HG03135 (cell line): ENCODE results near the gene LNX2.

Experiments used
- ATAC-seq: cut with Tn5 transposase; IDR thresholded peaks from one replicate; pipeline ENCODE4 v1.9.1; 2021; ENCODE audit warnings: mild to moderate bottlenecking, moderate library complexity; ENCODE audit not compliant: unreplicated experiment

The LNX2 gene

DNA sequence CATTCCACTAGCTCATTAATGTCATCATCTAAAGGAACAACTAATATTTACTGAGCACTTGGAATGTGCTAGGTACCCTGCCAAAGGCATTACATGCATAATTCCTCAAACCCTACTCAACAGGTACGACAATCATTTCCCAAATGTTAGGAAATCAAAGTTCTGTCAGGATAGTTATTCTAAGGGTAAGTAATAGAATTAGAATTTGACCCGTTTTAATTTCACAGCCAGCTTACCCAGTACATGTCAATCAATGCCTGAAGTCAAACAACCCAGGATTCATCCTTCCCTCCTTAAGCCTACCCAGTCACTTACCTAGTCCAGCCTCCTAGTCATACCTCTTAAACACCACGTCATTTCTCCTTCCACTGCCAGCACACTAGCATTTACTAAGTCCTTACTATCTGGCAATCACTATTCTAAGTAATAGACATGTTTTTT, 2.4 kb downstream of the LNX2 start:
- no peak for ATAC-seq

DNA sequence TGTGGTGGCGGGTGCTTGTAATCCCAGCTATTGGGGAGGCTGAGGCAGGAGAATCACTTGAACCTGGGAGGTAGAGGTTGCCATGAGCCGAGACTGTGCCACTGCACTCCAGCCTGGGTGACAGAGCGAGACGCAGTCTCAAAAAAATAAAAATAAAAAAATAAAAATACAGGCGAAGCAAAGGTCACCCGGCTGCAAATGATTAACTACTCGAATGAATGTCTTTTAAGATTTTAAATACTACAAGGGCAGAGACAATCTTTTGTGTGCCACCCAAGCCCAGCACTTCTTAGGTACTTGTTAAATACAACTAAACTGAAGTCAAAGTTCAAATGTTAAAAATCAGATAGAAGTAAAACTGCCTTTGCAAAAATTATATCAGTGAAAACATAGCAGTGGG, 6.7 kb downstream of the LNX2 start:
- no peak for ATAC-seq

DNA sequence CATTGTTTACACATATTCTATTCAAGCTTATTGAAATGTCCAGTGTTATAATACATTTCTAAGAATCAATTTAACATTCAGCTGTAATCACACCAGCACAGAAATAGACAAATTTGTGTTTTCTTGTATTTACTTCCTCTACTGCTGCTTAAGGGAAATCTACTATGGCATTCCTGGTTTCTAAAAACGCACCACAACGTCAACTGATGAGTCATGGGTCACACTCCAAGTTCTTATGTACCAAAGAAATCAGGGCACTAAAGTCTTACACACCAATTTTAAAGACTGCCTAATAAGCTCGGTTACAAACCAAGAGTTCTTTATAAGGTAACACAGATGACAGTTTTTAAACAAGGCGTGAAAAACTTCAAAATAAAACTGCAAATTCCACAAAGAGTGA, 13.2 kb downstream of the LNX2 start:
- no peak for ATAC-seq

DNA sequence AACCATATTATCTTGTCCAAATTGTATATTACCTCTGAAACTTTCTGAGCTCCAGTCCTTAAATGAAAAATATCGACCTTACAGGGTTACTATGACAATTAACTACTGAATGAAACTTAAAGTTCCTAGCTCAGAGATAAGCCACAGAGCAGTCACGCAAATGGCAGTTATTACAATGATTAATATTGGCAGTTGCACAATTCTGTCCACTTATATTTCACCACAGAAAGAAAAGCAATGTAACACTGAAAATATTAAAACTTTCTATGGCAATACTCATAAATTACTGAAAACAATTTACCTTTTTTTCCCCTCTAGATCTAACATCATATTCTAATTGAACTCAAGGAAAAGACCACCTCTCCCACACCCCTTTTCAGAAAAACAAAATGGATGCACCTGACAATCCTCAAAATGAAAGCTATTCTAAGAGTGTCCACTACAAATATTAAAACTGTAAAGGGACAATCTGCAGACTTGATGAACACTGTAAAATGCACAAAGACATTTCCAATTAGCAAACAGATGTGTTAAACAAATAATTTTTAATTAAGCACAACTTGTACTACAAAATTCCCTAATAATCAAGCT, 14.6 kb downstream of the LNX2 start:
- ATAC-seq: no peak

DNA sequence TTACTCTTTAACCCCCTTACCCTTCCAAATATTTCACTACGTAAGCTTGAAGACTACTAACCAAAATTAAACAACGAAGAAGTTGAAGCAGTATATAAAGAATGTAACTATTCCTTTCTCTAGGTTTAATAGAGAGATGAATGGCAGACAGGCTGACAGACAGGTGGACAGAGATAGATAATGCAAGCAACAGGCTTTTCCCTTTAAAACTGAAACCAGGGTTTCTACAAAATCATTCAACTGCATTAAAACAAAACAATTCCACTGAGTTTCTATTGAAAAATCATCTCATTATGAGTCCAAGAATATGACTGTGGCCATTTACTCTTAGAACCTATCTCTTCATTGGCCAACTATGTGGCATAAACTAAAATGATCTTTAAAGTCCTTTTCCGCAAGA, 15.2 kb downstream of the LNX2 start:
- ATAC-seq: no peak

DNA sequence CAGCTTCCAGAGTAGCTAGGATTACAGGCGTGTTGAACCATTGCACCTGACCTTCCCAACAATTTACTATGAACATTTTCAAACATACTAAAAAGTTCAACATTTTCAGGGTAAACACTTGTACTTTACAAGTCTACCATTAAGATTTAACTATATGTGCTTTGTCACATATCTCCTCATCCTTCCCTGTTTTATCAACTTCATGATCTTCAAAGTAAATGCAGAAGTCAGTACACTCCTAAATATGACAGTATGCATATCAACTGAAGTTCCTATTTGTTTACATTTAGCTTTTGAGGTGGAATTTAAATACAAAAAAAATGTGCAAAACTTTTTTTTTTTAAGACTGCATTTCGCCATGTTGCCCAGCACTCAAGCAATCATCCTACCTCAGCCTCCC, 18.5 kb downstream of the LNX2 start:
- ATAC-seq: no peak

DNA sequence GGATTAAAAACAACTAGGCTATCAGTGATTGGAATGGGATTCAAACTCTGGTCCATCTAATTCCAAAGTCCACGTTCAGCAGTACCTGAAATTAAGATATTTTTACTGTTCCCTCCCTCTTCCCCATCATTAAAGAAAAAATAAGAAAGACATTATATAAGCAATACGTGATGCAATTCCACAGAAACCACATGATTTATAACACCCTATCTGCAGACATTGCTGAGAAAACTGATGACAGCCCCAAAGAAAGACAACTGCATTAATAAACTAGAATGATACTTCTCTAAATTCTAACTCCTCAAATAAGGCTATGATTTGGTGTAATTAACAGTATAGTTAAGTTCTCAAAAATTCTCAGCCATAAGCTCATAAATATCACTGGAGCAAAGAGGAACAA, 19.1 kb downstream of the LNX2 start:
- no peak for ATAC-seq

DNA sequence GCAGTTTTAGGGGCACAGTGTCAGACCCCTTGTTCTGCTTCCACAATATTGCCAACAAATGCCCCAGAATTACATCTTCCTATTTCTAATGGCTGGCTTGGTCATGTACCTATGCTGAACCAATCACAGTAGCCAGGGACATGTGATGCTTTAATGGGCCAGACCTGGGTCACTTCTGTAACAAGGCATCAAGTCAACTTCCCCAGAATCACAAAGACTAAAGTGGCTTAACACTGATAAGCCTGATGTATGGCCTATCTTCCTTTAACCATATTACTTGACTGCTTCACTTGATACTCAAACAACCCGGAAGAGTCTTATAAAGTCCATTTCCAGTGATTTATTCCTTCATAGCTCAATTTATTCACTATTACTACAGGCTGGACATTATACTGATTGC, 19.6 kb downstream of the LNX2 start:
- no peak for ATAC-seq

DNA sequence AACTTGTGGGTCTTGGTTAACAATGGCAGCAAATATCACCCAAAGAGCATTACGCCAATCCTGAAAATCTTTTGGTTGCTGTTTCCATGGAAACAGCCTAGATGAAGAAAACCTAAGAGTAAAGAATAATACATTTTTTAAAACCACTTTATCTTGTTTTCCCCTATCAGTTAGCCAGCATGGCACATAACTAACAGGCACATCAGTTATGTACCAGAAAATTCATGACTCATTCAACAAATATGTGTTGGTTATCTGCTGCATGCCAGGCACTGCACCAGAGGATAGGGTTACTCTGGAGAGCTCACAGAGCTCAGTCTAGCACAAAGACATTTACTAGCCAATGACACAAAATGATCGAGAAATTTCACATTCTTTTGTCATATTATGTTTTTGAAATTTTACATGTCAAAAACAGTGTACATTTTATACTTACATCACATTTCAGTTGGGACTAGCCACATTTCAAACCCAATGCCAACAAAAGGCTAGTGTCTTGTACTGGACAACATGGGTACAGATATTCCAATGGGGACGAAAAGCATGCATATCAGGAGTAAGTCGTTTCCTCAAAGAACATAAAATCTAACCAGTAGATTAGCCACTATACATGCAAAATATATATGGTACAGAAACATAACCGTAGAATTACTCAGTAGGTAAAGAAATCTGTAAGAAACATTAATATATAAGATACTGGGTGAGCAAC, 20.3 kb downstream of the LNX2 start:
- ATAC-seq: no peak

DNA sequence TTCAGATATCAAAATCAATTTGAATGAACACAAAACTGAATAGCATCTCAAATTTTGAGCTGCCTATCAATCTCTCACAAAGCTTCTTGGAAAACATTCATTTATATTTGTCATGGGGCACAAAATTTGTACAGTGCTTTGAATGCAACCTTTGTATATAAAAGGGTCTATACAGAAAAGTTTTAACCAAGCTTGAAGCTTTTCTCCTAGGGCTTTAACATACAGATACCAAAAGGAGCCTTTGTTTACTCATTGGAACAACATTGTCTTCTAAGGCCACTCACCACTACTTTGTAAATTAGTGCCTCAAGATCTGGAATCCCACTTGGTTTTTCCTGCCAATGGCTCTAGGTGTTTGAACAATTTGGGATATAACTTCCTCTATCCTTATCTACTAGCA, 21.2 kb downstream of the LNX2 start:
- no peak for ATAC-seq

DNA sequence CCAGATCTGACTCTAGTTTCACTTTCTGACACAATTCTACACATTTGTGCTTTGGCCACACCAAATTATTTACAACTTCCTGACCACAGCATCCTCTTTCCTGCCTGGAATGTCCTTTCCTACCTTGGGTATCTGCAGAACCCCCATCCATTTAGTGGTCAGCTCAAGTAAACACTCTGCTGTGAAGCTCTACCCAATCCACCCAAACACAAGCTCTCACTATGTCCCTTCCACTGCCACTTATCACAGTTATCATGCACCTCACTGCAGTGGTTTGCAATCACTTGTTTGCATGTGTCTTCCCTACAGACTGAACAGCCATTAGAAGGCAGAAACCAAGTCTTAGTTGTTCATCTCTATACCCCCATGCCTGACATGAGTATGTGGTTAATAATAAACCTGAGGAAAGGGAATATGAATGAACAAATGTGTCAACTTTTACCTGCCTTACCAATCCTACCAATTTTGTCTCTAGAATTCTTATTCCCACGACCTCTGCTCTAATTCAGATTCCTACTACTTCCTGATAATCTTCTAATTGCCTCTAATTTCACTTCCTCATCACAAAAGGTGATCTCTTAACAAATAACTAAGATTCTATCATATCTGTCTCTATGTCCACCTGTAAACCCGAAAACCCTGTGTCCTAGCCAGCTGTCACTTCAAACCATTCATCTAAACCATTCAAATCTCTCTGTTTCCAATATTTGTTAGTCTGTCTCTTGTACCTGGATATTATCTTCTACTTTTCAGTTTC, 25.1 kb downstream of the LNX2 start:
- no peak for ATAC-seq

DNA sequence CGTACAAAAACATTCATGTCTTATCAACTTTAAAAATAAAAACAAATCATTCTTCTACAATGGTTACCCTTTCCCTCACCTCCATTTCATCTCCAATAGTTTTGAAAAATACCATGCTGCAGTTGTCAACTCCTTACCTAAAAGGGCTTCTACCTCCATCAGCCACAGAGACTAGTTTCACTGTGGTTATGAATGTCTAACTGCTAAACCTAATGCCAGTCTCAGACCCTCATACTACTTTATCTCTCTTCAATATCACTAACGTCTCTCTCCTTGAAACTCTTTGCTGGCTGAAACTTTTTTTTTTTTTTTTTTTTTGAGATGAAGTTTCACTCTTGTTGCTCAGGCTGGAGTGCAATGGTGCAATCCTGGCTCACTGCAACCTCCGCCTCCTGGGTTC, 27.1 kb downstream of the LNX2 start:
- ATAC-seq: no peak

DNA sequence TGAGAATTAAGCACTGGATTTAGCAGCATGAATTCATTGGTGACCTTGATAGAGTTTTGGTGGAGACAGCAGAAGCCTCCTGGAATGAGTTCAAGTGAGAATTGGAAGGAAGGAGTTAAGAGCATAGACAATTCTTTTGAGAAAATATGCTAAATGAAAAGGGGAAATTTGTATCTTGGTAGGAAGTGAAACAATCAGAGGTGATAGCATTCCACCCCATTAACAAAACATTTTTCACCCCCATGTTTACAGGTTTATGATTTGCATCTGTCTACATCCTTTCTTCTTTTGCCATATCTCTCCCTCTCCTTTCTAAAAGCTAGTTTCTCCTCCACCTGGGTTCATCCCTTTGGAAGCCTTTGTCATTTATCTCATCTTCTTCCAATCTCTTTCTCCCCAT, 27.5 kb downstream of the LNX2 start:
- no peak for ATAC-seq

DNA sequence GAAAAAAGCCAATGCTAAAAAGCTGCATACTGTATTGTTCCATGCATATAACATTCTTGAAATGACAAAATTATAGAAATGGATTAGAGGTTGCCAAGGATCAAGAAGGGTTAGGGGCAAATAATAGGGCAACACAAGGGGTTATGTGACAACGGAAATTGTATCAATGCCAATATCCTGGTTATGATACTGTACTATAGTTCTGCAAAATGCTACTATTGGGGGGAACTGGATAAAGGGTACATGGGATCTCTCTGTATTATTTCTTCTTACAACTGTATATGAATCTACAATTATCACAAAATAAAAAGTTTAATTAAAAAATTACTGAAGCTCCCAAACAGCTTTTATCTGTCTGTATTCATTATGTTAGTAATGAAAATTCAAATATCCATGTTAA, 31.9 kb downstream of the LNX2 start:
- no peak for ATAC-seq

DNA sequence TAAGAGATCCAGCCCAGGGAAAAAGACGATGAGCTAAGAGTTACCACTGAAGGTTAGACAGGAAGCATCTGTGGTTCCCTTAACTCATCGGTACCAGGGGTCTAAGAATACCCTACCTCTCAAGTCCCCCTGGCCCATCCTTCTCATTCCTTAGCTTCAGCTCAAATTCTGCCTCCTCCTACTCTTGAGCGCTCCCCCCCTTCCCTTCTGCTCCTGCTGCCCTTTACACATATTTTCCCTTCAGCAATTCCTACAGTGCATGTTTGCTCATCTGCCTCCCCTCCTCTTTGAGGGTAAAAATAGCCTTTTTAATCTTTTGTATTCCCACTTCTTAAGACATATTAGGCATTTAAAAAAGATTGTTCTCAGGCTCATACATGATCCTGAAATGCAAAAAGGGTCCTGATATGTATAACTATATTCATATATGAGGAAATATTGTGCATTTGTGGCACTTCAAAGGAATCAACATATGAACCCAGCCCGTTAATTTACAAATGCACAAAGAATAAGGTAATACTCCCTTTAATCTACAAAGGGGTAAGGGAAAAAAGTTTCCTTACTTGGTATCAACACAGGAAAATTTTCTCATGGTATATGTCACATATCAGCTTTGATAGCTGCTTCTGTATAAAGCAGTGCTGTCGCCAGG, 33.1 kb downstream of the LNX2 start:
- ATAC-seq: no peak

DNA sequence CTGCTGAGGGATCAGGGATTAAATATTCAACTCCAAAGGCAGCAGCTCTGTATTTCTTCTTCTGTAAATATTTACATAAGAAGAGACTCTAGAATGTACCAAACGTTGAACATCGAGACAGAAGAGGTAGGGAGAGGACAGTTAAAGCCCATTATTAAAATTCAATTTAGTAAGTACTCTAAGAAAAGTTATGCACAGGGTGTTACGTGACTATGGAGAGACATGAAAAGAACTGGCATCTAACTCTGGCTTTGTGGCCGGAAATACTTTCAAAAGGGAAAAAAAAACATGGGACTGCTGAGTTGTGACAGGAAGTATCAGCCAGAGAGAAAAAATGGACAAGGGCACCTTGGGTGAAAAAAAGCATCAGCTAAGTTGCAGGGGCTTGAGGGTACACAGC, 36.7 kb downstream of the LNX2 start:
- ATAC-seq: no peak

DNA sequence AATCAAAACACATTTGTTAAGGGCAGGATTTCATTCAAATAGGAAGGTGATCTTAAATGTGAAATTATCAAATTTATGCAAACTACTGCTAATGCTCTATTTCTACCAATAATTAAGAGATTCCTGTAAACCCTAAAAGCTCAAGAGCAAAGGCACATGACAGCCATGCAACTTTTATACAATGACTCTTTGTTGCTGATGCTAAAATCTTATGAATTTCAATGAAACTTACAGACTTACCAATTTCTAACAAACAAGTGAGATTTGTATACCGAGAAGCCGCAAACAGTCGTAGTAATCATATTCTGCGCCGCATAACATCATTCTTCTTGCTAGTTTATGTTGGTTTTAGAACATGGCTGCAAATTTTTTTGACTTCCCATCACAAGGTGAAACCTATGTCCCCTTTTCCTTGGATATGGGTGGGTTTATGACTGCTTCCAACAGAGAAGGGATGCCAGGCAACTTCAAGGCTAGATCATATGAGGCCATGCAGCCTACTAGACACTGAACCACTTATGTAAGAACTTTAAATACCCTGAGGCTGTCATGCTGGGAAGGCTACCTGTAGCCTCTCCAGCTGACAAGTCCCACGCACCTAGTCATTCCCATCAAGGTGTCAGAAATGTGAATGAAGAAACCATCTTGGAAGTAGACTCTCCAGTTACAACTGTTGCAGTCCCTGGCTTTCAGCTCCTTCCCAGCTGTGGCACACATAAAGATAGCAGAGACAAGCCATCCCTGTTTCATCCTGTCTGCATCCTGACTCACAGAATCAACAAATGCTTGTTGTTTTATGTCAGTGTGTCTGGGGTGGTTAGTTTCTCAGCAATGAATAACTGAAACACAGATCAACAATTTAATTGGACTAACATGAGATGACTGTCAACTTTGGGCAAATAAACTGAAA, 42.0 kb downstream of the LNX2 start:
- no peak for ATAC-seq

DNA sequence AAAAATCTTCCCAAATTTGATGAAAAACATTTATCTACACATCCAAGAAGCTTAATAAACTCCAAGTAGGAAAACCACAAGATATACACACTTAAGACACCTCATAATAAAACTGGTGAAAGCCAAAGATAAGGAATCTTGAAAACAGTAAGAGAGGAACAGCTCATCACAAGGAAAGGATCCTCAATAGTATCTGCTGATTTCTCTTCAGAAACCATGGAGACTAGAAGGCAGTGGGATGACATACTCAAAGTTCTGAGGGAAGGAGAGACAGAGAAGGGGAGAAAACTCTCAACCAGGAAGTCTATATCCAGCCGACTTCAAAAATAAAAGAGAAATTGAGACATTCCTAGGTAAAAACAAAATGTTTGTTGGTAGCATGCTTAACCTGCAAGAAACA, 45.7 kb downstream of the LNX2 start:
- no peak for ATAC-seq

DNA sequence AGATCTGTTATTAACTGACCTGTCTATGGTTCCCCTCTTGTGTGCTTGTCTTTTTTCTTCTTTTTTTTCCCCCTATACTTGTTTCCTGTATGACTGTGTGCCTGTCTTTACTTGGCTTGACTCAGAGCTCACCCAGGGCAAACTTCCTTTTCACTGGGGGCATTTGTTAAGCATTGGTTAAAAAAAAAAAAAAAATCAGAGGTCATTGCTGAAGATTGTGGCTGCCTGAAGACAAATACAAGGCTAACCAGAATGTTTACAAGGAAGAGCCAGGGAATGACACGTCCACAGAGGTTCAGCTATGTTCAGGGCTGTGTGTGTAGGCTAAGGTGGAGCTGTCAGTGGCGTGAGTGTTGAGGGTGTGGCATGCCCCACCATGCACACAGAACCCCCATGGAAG, 47.1 kb downstream of the LNX2 start:
- ATAC-seq: no peak

DNA sequence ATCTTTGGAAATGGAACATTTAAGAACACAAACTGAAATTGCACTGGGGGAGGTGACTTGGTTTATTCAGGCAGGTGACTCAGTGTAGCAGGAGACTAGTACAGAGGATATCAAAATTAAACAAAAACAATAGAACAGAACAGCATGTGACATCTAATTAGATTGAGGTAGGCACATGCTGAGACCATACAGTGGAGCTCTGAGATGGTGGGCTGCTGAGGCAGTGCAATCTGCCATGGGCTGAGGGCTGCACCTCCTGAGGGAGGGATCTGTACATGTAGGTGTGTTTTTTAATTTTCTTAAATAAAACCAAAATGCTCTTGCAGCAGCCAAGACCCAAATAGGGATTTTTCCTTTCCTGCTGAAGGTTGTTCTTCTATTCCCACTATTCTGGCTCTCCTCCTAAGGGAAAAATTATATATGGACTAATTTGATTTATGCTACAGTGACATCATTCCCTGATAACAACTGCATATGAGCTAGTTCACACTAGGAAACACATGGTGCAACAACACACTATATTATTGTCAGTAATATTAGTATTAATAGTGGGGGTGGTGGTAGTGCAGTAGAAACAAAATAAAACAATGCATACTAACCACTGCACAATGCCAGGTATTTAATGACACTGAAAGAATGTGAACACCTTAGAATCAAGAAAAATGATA, 48.0 kb downstream of the LNX2 start:
- no peak for ATAC-seq
